ENCODE data around the gene C22orf31.
"Not testable (repeated sequence)": the region's sequence is repeated elsewhere in the genome, so short reads cannot be mapped to it uniquely, and the experiment has no call there.

The C22orf31 gene

DNA sequence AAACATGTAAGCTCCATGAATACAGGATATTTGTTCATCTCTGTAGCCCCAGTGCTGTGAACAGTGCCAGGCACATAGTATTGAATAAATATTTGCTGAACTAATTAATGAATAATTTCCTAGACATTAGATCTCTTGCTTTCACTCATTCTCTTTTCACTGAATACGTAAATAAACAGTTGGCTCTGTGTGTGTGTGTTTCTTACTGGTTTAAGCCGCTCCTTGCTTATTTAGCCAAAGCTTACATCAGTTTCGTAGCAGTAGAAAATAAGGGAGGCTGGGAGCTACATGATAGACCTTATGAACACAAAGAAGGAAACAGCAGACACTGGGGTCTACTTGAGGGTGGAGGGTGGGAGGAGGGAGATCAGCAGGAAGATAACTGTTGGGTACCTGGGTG is 28.4 kb upstream of the C22orf31 start:
- H3K27me3 Mint-ChIP-seq (ENCODE audit: low read depth), result peaks cover 37% of the 10 kb centered on the region
- no peaks in the 10 kb centered on the region for H3K36me3 Mint-ChIP-seq (ENCODE audit: low read depth)
- no peaks in the 10 kb centered on the region for H3K4me1 Mint-ChIP-seq (ENCODE audit: low read depth)
- H3K4me3 Mint-ChIP-seq, result no peak overlapping the region
- no peak for DNase-seq (ENCODE audit: low spot score)
- no peak overlapping the region for H3K27ac Mint-ChIP-seq
- no peaks in the 10 kb centered on the region for H3K9me3 Mint-ChIP-seq

DNA sequence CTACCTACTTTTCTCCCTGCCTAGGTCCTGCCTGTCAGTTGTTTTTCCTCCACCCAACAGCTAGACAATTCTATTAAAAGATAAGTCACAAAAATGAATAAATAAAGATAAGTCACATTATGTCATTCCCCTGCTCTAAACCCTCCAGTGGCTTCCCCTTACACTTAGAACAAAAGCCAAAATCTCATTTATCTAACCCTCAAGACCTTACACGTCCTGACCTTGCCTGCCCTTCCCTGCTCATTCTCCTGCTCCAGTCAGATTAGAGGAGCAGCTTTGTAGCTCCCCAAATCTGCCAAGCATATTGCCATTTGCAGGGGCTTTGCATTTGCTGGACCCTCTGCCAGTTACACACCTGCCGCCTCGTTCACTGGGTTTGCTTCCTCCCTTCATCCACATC is 27.9 kb upstream of the C22orf31 start:
- DNase-seq (ENCODE audit: low spot score), result no peak
- Mint-ChIP-seq H3K36me3 (ENCODE audit: low read depth) (no peaks in the 10 kb centered on the region), H3K27me3 (ENCODE audit: low read depth) (peaks cover 34% of the 10 kb centered on the region), H3K9me3 (no peaks in the 10 kb centered on the region), H3K4me1 (ENCODE audit: low read depth) (no peaks in the 10 kb centered on the region), H3K27ac (no peak overlapping the region), H3K4me3 (no peak overlapping the region)

DNA sequence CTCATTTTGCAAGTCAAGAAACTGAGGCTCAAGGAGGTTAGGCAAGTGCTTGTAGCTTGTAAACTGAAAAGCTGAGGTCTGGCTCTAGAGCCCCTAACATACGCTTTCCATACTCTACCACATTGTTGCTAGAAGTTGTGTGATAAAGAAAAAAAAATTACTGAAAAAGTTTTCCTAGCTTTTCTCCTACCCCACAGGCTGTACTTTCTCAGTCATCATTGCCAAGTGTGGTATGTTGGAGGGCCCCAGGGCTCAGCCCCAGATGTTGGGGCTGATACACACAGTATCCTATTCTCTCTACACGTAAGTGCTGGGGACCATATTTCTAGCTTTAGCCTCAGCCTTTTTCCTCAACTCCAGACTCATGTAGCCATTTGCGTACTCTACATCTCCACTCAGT is 27.2 kb upstream of the C22orf31 start:
- Mint-ChIP-seq H3K27ac (no peak overlapping the region), H3K4me1 (ENCODE audit: low read depth) (peaks cover 3% of the 10 kb centered on the region), H3K27me3 (ENCODE audit: low read depth) (peaks cover 30% of the 10 kb centered on the region), H3K4me3 (no peak overlapping the region), H3K9me3 (no peaks in the 10 kb centered on the region), H3K36me3 (ENCODE audit: low read depth) (no peaks in the 10 kb centered on the region)
- no peak for DNase-seq (ENCODE audit: low spot score)

DNA sequence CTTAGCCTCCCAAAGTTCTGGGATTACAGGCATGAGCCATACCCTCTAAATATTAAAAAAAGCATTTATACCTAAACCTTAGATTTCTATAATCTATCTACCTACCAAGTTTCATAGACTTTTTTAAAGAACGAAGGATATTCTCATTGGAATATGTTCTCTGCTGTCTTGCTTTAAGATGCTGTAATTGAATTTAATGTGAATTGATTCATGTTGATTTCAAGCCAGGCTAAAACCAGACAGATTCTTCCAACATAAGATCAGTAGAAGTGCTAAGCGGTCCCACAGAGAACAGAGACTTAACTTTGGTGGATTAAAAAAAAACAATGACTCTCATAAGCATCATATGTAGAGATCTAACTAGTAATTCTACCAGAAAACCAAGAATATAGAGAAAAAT is 25.4 kb upstream of the C22orf31 start:
- Mint-ChIP-seq H3K4me3 (no peak overlapping the region), H3K4me1 (ENCODE audit: low read depth) (peaks cover 3% of the 10 kb centered on the region), H3K9me3 (no peaks in the 10 kb centered on the region), H3K27me3 (ENCODE audit: low read depth) (peaks cover 33% of the 10 kb centered on the region), H3K36me3 (ENCODE audit: low read depth) (no peaks in the 10 kb centered on the region), H3K27ac (no peak overlapping the region)
- no peak for DNase-seq (ENCODE audit: low spot score)

DNA sequence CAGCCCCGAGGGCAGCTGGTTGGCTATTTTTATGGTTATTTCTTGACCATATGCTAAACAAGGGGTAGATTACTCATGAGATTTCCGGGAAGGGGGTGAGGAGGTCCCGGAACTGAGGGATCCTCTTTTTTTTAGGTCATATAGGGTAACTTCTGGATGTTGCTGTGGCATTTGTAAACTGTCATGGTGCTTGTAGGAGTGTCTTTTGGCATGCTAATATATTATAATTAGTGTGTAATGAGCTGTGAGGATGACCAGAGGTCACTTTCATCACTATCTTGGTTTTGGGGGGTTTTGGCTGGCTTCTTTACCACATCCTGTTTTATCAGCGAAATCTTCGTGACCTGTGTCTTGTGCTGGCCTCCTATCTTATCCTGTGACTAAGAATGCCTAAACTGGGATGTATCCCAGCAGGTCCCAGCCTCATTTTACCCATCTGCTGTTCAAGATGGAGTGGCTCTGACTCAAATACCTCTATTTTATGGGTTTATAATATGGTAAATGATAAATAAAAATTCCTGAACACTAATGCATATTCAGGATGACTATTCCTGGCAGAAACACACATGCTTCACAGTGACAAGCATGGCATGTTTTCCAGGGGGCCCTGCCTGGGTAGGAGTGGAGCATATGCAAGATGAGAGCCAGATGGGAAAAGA is 22.4 kb upstream of the C22orf31 start:
- no peak overlapping the region for H3K4me3 Mint-ChIP-seq
- no peak for DNase-seq (ENCODE audit: low spot score)
- no peaks in the 10 kb centered on the region for H3K36me3 Mint-ChIP-seq (ENCODE audit: low read depth)
- no peak overlapping the region for H3K27ac Mint-ChIP-seq
- peaks cover 29% of the 10 kb centered on the region for H3K27me3 Mint-ChIP-seq (ENCODE audit: low read depth)
- peaks cover 3% of the 10 kb centered on the region for H3K4me1 Mint-ChIP-seq (ENCODE audit: low read depth)
- no peaks in the 10 kb centered on the region for H3K9me3 Mint-ChIP-seq

DNA sequence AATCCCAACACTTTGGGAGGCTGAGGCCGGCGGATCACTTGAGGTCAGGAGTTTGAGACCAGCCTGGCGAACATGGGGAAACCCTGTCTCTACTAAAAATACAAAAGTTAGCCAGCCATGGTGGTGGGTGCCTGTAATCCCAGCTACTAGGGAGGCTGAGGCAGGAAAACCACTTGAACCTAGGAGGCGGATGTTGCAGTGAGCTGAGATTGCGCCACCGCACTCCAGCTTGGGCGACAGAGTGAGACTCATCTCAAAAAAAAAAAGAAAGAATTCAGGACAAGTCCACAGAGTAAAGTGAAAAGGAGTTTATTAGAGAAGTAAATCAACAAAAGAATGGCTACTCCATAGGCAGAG is 21.9 kb upstream of the C22orf31 start:
- H3K4me3 Mint-ChIP-seq; H3K9me3 Mint-ChIP-seq; H3K4me1 Mint-ChIP-seq (ENCODE audit: low read depth); H3K36me3 Mint-ChIP-seq (ENCODE audit: low read depth); DNase-seq (ENCODE audit: low spot score): not testable (repeated sequence)
- H3K27me3 Mint-ChIP-seq (ENCODE audit: low read depth), result peaks cover 33% of the 10 kb centered on the region
- H3K27ac Mint-ChIP-seq, result peak overlapping the region; percentile 45

- H3K27ac Mint-ChIP-seq, result no peak overlapping the region
- DNase-seq (ENCODE audit: low spot score), result no peak
- peaks cover 35% of the 10 kb centered on the region for H3K27me3 Mint-ChIP-seq (ENCODE audit: low read depth)
- no peaks in the 10 kb centered on the region for H3K9me3 Mint-ChIP-seq
- H3K36me3 Mint-ChIP-seq (ENCODE audit: low read depth), result no peaks in the 10 kb centered on the region
- H3K4me3 Mint-ChIP-seq, result no peak overlapping the region
- peaks cover 3% of the 10 kb centered on the region for H3K4me1 Mint-ChIP-seq (ENCODE audit: low read depth)
Observed at GRCh38 chr22:29082826-29083545, 21.4 kb upstream of the C22orf31 start.

DNA sequence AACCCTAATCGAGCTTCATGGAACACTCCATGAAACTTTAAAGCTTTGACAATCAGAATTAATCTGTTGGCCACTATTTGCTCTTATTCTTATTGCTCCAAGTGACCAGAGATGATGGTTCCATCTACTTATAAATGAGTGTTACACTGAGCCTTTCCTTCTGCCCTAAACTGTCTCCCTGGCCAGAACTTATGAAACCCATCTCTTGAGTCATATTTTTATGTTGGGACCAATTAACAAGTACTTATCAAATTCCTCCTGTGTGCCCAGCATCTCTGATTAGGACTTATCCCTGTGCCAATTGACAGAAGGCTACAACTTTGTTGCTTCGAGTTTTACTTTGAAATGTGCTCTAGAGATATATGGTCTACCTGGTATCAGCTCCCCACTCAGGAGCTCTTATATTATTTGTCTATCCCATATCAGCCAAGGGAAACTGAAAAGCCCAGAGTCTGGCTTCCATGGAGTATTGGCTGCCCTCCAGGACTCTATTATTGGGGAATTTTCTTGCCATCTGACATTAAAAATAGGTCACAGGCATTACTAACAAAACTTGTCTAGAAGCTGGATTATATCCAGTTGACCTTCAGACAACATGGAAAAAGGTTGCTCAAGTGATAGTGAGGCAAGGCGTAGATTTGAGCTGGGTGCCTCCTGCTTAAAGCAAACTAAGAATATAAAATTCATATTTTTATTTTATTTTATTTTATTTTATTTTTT is 20.0 kb upstream of the C22orf31 start:
- no peak overlapping the region for H3K4me3 Mint-ChIP-seq
- H3K9me3 Mint-ChIP-seq, result no peaks in the 10 kb centered on the region
- H3K36me3 Mint-ChIP-seq (ENCODE audit: low read depth), result no peaks in the 10 kb centered on the region
- H3K27me3 Mint-ChIP-seq (ENCODE audit: low read depth), result peaks cover 38% of the 10 kb centered on the region
- H3K4me1 Mint-ChIP-seq (ENCODE audit: low read depth), result peaks cover 3% of the 10 kb centered on the region
- DNase-seq (ENCODE audit: low spot score), result no peak
- no peak overlapping the region for H3K27ac Mint-ChIP-seq

GRCh38 chr22:29080106-29080975 is 18.7 kb upstream of the C22orf31 start:
- Mint-ChIP-seq H3K36me3 (ENCODE audit: low read depth) (no peaks in the 10 kb centered on the region), H3K9me3 (no peaks in the 10 kb centered on the region), H3K27ac (no peak overlapping the region), H3K4me1 (ENCODE audit: low read depth) (peaks cover 3% of the 10 kb centered on the region), H3K27me3 (ENCODE audit: low read depth) (peaks cover 49% of the 10 kb centered on the region), H3K4me3 (no peak overlapping the region)
- DNase-seq (ENCODE audit: low spot score), result no peak

DNA sequence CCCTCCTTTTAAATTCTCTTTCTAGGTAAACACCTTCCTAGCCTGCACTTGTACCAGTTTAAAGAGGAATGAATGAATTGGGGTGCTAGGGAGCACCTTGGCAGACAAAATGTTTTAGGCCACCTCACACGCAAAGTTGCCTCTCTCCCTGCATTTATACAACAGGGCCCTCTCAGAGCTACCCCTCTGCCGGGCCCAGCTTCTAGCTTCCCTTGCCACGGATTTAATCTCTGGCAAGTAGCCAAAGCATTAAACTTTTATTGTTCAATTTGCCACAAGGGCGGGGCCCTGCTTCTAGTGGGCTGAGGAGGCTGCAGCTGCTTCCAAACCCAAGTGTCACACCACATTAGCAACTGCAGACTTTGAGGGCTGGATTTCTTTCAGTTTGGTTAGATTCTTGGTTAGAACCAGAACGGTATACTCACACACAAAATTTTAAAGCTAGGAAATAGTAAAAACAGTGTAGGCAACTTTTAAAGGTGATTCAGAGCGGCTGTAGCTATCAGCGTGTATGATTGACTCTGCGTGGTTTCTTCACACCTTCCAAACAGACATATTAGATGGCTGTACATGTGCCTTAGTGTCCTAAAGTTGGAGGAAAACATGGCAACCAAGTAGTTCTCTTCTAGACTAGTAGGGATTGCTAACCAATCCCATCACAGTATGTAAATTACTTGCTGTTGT is 17.7 kb upstream of the C22orf31 start:
- no peaks in the 10 kb centered on the region for H3K36me3 Mint-ChIP-seq (ENCODE audit: low read depth)
- H3K4me3 Mint-ChIP-seq, result no peak overlapping the region
- DNase-seq (ENCODE audit: low spot score), result no peak
- H3K4me1 Mint-ChIP-seq (ENCODE audit: low read depth), result peaks cover 3% of the 10 kb centered on the region
- no peaks in the 10 kb centered on the region for H3K9me3 Mint-ChIP-seq
- peaks cover 56% of the 10 kb centered on the region for H3K27me3 Mint-ChIP-seq (ENCODE audit: low read depth)
- no peak overlapping the region for H3K27ac Mint-ChIP-seq

DNA sequence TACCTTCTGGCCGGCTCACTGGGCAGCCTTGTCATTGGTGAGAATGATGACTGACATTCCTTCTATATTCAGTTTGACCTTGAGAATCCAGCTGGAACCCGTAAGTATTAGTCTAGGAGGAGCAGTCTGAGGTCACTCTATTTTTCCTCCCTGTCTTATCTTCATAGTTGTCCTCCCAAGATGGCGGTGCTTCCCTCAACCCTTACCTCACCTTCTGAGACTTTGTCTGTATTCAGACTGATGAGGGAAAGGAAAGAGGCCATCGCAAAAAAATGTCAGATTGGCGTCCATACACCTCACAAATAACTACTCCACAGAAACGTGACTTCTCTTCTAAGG is 17.2 kb upstream of the C22orf31 start:
- Mint-ChIP-seq H3K36me3 (ENCODE audit: low read depth) (no peaks in the 10 kb centered on the region), H3K27ac (no peak overlapping the region), H3K27me3 (ENCODE audit: low read depth) (peaks cover 61% of the 10 kb centered on the region), H3K4me1 (ENCODE audit: low read depth) (no peaks in the 10 kb centered on the region), H3K4me3 (no peak overlapping the region), H3K9me3 (no peaks in the 10 kb centered on the region)
- DNase-seq (ENCODE audit: low spot score), result no peak

DNA sequence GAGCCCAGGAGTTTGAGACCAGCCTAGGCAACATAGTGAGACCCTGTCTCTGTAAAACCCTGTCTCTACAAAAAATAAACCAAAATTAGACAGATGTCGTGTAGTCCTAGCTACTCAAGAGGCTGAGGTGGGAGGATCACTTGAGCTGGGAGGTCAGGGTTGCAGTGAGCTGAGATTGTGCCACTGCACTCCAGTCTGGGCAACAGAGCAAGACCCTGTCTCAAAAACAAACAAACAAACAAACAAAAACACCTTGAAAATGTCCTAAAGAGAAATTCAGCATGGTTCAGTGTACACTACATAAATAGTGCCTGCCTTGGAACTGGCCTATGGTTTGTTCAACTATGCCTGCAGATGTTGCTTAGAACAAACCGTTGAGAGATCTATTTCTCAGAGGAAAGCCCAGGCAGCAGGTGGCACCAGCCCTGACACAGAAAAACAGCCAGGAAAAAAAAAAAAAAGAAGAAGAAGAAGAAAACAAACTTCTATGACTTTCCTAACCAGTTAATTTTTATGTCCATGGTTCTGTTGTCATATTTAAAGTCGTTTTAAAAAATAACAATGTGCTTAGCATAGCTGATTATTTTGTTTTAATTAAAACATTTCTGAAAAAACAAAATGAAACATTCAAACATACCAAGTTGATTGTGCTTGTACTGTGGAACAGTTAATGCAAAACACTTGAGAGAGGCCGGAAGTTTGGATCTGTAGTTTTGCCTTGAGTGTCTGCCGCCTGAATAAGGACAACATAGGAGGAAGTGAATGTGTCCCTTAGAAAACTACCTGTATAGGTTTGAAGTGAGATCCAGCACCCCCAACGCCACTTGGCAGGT is 16.6 kb upstream of the C22orf31 start:
- Mint-ChIP-seq H3K4me3 (no peak overlapping the region), H3K27me3 (ENCODE audit: low read depth) (peaks cover 63% of the 10 kb centered on the region), H3K36me3 (ENCODE audit: low read depth) (no peaks in the 10 kb centered on the region)

GRCh38 chr22:29074276-29074772 is 12.7 kb upstream of the C22orf31 start:
- Mint-ChIP-seq H3K27ac (no peak overlapping the region), H3K4me3 (peak overlapping the region; percentile 45), H3K4me1 (ENCODE audit: low read depth) (peaks cover 15% of the 10 kb centered on the region), H3K9me3 (no peaks in the 10 kb centered on the region), H3K36me3 (ENCODE audit: low read depth) (no peaks in the 10 kb centered on the region), H3K27me3 (ENCODE audit: low read depth) (peaks cover 76% of the 10 kb centered on the region)
- DNase-seq (ENCODE audit: low spot score), result no peak

More for the DNA sequence above, 16.6 kb upstream of the C22orf31 start:
- Mint-ChIP-seq H3K9me3 (no peaks in the 10 kb centered on the region), H3K4me1 (ENCODE audit: low read depth) (no peaks in the 10 kb centered on the region), H3K27ac (no peak overlapping the region)
- no peak for DNase-seq (ENCODE audit: low spot score)

All from T-helper 2 cell treated with Interferon-gamma antibody and Interleukin-4, amounts not matched to agents 5 μg/mL and 100 μg/mL, for 36 hours (primary cell).